Stimulated activated CD4-positive, alpha-beta T cell treated with anti-CD3 and anti-CD28 coated beads, TNF-alpha, amount 100 ng/mL, for 24 hours (primary cell): ENCODE measurements around the gene RARB.
A peak's percentile ranks its signal among the peaks of the same experiment; 100 is the strongest.

Experiments used
- DNase-seq, 3 experiments: peaks; one replicate each; pipeline ENCODE4 v3.0.0-alpha.2; 2020; ENCODE audit warnings: low read depth in 3 of 3

The RARB gene

GRCh38 chr3:25423780-25424588, 4.1 kb upstream of the RARB start:
- no peak for DNase-seq

DNA sequence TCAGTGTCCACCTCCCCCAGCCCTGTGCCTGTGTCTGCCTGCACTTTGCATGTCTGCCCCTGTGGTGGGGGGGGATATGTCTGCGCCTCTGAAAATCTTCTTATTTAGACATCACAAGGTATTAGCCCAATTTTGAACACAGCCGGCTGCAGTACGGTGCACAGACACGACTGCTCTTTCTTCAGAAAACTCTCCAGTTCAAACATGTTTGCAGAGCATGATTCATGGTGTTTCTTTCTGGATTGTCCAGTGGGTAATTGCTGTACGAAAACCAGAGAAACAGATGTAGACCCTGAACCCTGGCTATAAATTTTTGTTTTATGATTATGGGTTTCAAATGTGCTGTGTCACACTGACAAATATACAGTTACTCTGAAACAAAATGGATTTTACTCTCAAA, 3.4 kb upstream of the RARB start:
- no peak for DNase-seq

GRCh38 chr3:25426408-25426807, 1.7 kb upstream of the RARB start:
- no peak for DNase-seq

- no peak for DNase-seq
Observed at GRCh38 chr3:25427155-25427554, 908 bp upstream of the RARB start.

- no peak for DNase-seq
Observed at GRCh38 chr3:25427563-25427941, 511 bp upstream of the RARB start.

DNA sequence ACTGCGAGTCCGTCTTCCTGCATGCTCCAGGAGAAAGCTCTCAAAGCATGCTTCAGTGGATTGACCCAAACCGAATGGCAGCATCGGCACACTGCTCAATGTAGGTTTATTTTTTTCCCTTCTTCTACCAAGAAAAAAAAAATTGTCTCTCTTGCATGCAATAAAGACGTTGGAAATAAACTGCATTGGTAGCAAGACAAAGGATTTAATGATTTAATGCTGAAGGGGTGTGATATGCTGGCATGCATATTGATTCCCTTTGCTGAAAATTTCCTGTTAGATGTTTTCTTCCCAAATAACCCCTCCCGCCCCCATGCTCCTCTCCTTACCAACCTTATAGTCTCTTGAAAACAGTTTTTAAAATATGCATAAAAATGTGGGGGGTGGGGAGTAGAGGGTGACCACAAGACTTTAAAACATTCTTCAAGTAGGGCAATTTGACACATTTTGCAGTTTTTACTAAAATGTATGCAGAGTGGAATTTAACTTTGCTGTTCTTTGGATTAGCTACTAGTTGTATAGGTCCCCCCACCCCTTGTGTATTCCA, 799 bp downstream of the RARB start:
- no peak for DNase-seq

GRCh38 chr3:25429361-25430286, 1.6 kb downstream of the RARB start:
- DNase-seq = no peak

GRCh38 chr3:25430287-25430934, 2.3 kb downstream of the RARB start:
- no peak for DNase-seq

- DNase-seq = no peak
Observed at GRCh38 chr3:25430935-25431770, 3.1 kb downstream of the RARB start.

- no peak for DNase-seq
Observed at GRCh38 chr3:25432176-25432720, 4.2 kb downstream of the RARB start.

DNA sequence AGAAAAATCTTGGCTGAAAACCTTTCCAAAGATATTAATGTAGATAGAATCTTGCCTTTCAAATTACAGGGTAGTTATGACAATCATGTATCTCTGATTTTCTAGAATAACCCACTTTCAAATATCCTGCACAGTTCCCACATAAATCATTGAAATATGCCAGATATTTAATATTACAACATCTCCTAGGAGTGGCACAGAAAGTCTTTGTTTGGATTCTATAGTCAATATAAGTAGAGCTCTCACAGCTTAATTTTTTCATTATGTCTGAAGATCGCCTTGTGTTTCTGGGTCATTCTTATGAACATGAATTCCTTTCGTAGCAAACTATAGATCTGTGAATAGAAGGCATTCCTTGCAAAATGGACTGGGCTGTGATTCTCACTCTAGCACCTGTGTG, 5.0 kb downstream of the RARB start:
- no peak for DNase-seq

DNA sequence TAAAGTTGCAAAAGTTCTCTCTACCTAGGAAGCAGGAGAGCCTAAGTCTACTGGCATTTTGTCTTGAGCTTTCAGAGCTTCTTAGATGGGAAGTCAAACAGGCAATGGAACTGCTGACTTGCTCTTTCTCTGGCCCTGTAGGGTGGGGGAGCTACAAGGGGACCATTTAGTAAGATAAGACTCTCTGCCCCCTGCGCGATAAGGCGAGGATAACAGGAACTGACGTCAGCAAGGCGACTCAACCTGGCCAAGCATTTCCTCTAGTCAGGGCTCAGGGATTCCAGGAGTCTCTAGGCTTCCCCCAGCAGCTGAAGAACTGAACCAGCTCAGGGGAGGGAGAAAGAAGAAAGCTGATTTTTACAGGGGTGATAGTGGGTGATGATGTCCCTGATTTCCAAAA, 5.8 kb downstream of the RARB start:
- no peak for DNase-seq

DNA sequence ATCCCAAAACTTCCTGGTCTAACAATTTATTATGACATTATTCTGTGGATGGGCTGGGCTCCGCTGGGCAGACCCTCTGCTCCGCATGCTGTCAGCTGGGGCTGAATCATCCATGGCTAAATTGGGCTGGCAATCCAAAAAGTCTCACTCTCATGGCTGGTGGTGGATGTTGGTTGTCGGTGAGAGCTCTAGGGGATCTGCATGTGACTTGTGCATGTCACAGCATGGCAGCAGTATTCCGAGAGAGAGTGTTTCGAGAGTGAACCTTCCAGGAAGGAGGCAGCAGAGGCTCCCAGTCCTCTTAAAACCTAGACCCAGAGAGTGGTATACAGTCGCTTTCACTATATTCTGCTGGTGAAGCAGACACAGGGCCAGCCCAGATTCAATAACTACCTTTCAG, 9.9 kb downstream of the RARB start:
- no peak for DNase-seq

DNA sequence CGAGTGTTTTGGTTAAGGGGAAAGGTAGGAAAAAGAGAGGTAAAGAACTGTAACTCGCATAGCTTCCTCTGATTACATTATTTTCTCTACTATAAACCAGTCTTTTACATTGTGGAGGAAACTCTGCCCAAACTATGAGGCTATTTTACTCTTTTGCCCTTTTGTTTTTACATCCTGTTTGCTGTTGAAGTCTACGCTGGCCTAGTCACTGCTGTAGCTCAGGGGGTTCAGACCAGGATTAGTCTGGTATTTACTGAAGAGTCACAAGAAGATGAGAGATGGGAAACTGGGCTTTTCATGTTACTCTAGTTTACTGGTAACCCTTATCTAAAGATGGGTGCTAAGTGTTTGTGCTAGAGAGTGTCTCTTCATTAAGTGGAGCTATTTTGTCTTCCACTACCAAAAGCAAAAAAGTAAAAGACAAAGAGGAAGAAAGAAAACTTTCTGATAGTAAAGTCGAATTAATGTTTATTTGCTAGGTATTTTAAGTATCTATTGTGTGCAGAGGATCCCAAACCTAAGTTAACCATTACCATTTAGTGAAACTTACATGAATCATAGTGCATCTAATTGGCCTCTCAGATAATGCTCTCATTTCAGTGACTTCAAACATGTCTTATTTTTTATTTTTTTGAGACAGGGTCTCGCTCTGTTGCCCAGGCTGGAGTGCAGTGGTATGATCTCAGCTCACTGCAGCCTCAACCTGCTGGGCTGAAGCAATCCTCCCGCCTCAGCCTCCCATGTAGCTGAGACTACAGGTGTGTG, 10.9 kb downstream of the RARB start:
- DNase-seq = no peak

DNA sequence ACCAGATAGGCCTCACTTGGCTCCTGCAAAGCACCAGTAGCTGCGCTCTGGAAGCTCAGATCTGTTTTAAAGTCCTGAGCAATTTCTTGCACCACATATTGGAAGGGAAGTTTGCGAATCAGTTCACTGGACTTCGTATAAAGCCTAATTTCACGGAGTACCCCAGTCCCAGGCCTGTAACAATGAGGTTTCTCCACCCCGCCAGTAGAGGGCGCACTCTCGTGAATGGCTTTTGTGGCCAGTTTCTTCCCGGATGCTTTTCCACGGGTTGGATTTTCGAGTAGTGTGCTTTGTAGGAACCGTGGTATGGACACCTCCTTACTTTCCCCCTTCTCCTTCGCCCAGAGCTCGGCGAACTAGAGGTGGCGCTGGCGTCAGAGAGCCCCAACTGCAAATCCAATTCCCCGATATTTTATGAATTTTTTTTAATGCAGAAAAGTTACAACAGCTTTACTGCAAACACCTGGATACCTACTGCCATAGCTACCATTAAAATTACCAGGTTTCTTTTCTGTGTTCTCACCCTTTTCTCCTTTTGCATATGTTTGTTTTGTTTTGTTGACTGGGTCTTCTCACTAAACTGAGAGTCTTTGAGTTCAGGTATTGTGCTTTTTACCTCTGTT, 13.3 kb downstream of the RARB start:
- peak in 2 of 3 experiments; percentile 1 to 7 for DNase-seq

DNA sequence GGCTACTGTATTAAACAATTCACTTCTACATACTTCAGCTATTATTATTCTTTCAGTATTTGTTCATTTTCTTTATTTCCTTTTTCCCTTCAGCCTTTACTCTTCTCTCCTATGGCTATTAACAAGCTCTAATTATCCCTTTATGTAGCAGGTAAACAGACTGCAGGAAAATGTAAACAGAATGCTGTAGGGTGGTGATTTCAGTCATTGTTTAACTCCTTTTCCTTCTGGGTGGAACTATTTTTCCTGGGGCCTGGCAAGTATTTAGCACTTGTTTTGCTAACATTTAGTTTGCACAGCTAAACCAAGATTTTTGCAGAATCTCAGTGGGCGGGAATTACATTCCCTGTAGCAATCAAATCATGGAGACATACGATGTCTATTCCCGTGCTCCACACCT, 14.4 kb downstream of the RARB start:
- DNase-seq = no peak

DNA sequence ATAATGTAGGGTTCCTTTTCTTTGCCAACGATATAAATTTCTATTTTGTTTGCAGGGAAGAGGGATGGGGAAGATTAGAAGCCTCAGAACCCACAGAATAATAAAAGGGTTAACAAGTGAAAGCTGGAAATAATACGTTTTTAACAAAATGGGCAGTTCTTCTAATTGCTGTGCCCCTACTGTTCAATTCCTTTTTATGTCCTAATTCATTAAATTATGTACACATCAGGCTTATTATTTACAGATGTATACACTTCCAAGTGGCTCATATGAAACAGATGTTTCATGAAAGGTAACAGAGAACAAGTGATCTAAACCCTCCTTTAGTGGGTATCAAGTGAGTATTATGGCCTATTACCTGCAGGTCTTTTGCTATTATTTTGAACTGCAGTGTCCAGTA, 16.2 kb downstream of the RARB start:
- no peak for DNase-seq

GRCh38 chr3:25445731-25446130, 17.7 kb downstream of the RARB start:
- no peak for DNase-seq

DNA sequence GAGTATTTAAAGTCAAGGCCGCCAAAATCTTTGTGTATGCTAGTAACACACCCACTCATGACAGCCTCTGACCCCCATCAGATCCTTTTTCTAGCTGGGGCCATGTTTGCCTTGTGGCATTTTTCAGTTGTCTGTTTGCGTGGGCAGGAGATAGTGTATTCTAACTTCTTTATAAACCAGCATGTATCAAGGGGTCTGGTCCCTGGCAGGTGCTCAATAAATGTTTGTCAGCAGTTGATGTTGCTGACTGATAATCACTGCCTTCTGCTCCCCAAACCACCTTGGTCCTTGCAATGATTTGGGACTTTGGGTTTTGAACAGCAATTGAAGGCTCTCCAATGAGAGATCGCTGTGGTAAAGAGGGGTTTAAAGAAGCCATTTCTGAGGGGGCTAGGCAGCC, 19.2 kb downstream of the RARB start:
- no peak for DNase-seq

DNA sequence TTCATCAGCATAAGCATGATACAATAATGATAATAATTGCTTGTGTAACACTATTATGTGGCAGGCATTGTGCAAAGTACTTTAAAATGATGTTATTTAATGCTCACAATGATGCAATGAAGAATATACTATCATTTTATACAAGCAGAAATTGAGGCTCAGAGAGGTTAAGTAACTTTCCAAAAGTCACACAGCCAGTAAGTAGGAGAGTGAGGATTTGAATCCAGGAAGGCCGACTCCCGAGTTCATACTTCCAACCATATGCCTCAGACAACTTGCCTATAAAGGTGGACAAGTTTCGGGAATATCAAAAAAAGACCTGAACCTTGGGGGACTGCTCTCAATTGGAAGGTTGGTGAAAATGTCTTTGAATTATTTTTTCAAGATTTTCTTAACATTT, 19.9 kb downstream of the RARB start:
- DNase-seq = no peak
